Nephron (organoid): Measurements from ENCODE around the gene CD36.

Experiments used
- H3K27ac Mint-ChIP-seq, 3 experiments: 2 replicates each; pipeline ENCODE4 v1.8.0; 2020; ENCODE audit warnings: mixed read lengths in 3 of 3, mild to moderate bottlenecking in 2 of 3, moderate library complexity in 1 of 3
- H3K27me3 Mint-ChIP-seq: 2 replicates; pipeline ENCODE4 v1.8.0; 2021; ENCODE audit warnings: low read depth, mild to moderate bottlenecking, moderate library complexity, mixed read lengths
- H3K36me3 Mint-ChIP-seq: 2 replicates; pipeline ENCODE4 v1.8.0; 2020; ENCODE audit warnings: low read depth, mixed read lengths
- H3K4me1 Mint-ChIP-seq: 2 replicates; pipeline ENCODE4 v1.8.0; 2020; ENCODE audit warnings: mixed read lengths
- H3K4me3 Mint-ChIP-seq, 3 experiments: 2 replicates each; pipeline ENCODE4 v1.8.0; 2020; ENCODE audit warnings: mild to moderate bottlenecking in 3 of 3, mixed read lengths in 3 of 3, moderate library complexity in 2 of 3
- H3K9me3 Mint-ChIP-seq: 2 replicates; pipeline ENCODE4 v1.8.0; 2020; ENCODE audit warnings: mixed read lengths
- CTCF ChIP-seq, 3 experiments: fragments of 200-600 bp; sonication (generic); IDR thresholded peaks; one replicate each; pipeline ENCODE4 v1.5.0; 2021; ENCODE audit warnings: antibody characterized with exemption in 3 of 3; ENCODE audit not compliant: unreplicated experiment in 3 of 3

CD36 gene

GRCh38 chr7:80656029-80656428, 17.6 kb downstream of the CD36 start:
- Mint-ChIP-seq H3K9me3 (no peaks in the 10 kb centered on the region), H3K27me3 (no peaks in the 10 kb centered on the region), H3K4me1 (peaks cover 6% of the 10 kb centered on the region), H3K36me3 (no peaks in the 10 kb centered on the region), H3K27ac (no peak overlapping the region), H3K4me3 (no peak overlapping the region)
- no peak for TF ChIP-seq CTCF (IDR thresholded peaks at IDR 0.05; ENCODE audit: unreplicated experiment in 3 of 3)

GRCh38 chr7:80659120-80660055, 20.9 kb downstream of the CD36 start:
- Mint-ChIP-seq H3K36me3 (no peaks in the 10 kb centered on the region), H3K27me3 (no peaks in the 10 kb centered on the region), H3K9me3 (no peaks in the 10 kb centered on the region), H3K4me1 (peaks cover 6% of the 10 kb centered on the region), H3K27ac (no peak overlapping the region), H3K4me3 (no peak overlapping the region)
- TF ChIP-seq CTCF (IDR thresholded peaks at IDR 0.05; ENCODE audit: unreplicated experiment in 3 of 3) = peak; percentile 71 to 94 (median 75)

GRCh38 chr7:80660939-80661338, 22.5 kb downstream of the CD36 start:
- Mint-ChIP-seq H3K9me3 (no peaks in the 10 kb centered on the region), H3K27ac (no peak overlapping the region), H3K36me3 (no peaks in the 10 kb centered on the region), H3K27me3 (no peaks in the 10 kb centered on the region), H3K4me1 (peaks cover 6% of the 10 kb centered on the region), H3K4me3 (no peak overlapping the region)
- no peak for TF ChIP-seq CTCF (IDR thresholded peaks at IDR 0.05; ENCODE audit: unreplicated experiment in 3 of 3)

- Mint-ChIP-seq H3K4me1 (peaks cover 6% of the 10 kb centered on the region), H3K4me3 (no peak overlapping the region), H3K27ac (no peak overlapping the region), H3K27me3 (no peaks in the 10 kb centered on the region), H3K9me3 (no peaks in the 10 kb centered on the region), H3K36me3 (no peaks in the 10 kb centered on the region)
- no peak for TF ChIP-seq CTCF (IDR thresholded peaks at IDR 0.05; ENCODE audit: unreplicated experiment in 3 of 3)
Measured at GRCh38 chr7:80661729-80662128, 23.3 kb downstream of the CD36 start.

- H3K27me3 Mint-ChIP-seq = no peaks in the 10 kb centered on the region
- no peaks in the 10 kb centered on the region for H3K36me3 Mint-ChIP-seq
- H3K9me3 Mint-ChIP-seq = no peaks in the 10 kb centered on the region
- H3K4me3 Mint-ChIP-seq = no peak overlapping the region
- no peak for TF ChIP-seq CTCF (IDR thresholded peaks at IDR 0.05; ENCODE audit: unreplicated experiment in 3 of 3)
- H3K4me1 Mint-ChIP-seq = peaks cover 6% of the 10 kb centered on the region
- no peak overlapping the region for H3K27ac Mint-ChIP-seq
Measured at GRCh38 chr7:80662252-80662651, 23.8 kb downstream of the CD36 start.

GRCh38 chr7:80665526-80665925, 27.1 kb downstream of the CD36 start:
- H3K9me3 Mint-ChIP-seq = no peaks in the 10 kb centered on the region

More at GRCh38 chr7:80665526-80665925, 27.1 kb downstream of the CD36 start:
- H3K4me3 Mint-ChIP-seq = no peak overlapping the region
- TF ChIP-seq CTCF (IDR thresholded peaks at IDR 0.05; ENCODE audit: unreplicated experiment in 3 of 3) = no peak
- no peaks in the 10 kb centered on the region for H3K4me1 Mint-ChIP-seq
- H3K36me3 Mint-ChIP-seq = no peaks in the 10 kb centered on the region
- no peaks in the 10 kb centered on the region for H3K27me3 Mint-ChIP-seq
- no peak overlapping the region for H3K27ac Mint-ChIP-seq
